Nephron (organoid): Measurements from ENCODE around the gene NSUN2.

ENCODE experiments used
- H3K27ac Mint-ChIP-seq, 3 experiments: 2 replicates each; pipeline ENCODE4 v1.8.0; 2020; ENCODE audit warnings: mixed read lengths in 3 of 3, mild to moderate bottlenecking in 2 of 3, moderate library complexity in 1 of 3
- H3K27me3 Mint-ChIP-seq: 2 replicates; pipeline ENCODE4 v1.8.0; 2021; ENCODE audit warnings: low read depth, mild to moderate bottlenecking, moderate library complexity, mixed read lengths
- H3K36me3 Mint-ChIP-seq: 2 replicates; pipeline ENCODE4 v1.8.0; 2020; ENCODE audit warnings: low read depth, mixed read lengths
- H3K4me1 Mint-ChIP-seq: 2 replicates; pipeline ENCODE4 v1.8.0; 2020; ENCODE audit warnings: mixed read lengths
- H3K4me3 Mint-ChIP-seq, 3 experiments: 2 replicates each; pipeline ENCODE4 v1.8.0; 2020; ENCODE audit warnings: mild to moderate bottlenecking in 3 of 3, mixed read lengths in 3 of 3, moderate library complexity in 2 of 3
- H3K9me3 Mint-ChIP-seq: 2 replicates; pipeline ENCODE4 v1.8.0; 2020; ENCODE audit warnings: mixed read lengths
- CTCF ChIP-seq, 3 experiments: fragments of 200-600 bp; sonication (generic); IDR thresholded peaks; one replicate each; pipeline ENCODE4 v1.5.0; 2021; ENCODE audit warnings: antibody characterized with exemption in 3 of 3; ENCODE audit not compliant: unreplicated experiment in 3 of 3

The NSUN2 gene

DNA sequence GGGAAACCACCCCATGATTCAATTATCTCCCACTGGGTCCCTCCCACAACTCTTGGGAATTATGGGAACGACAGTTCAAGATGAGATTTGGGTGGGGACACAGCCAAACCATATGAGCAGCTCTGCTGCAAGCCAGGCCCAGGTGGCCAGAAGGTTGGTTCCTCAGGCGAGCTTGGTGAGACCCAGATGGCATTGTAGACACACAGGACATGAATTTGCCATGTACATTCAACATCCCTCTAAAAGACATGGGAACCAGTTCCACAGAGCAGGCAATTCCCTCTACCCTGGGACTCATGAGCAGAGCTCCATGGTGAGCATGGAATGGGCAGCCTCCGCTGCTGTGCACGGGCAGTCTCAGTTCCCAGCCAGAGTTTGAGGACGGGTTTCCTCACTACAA is 53.3 kb downstream of the NSUN2 start:
- no peak overlapping the region for H3K4me3 Mint-ChIP-seq
- no peak for TF ChIP-seq CTCF (IDR thresholded peaks at IDR 0.05; ENCODE audit: unreplicated experiment in 3 of 3)
- no peak overlapping the region for H3K27ac Mint-ChIP-seq
- H3K4me1 Mint-ChIP-seq = peaks cover 30% of the 10 kb centered on the region
- no peaks in the 10 kb centered on the region for H3K36me3 Mint-ChIP-seq
- no peaks in the 10 kb centered on the region for H3K9me3 Mint-ChIP-seq
- peaks cover 38% of the 10 kb centered on the region for H3K27me3 Mint-ChIP-seq

DNA sequence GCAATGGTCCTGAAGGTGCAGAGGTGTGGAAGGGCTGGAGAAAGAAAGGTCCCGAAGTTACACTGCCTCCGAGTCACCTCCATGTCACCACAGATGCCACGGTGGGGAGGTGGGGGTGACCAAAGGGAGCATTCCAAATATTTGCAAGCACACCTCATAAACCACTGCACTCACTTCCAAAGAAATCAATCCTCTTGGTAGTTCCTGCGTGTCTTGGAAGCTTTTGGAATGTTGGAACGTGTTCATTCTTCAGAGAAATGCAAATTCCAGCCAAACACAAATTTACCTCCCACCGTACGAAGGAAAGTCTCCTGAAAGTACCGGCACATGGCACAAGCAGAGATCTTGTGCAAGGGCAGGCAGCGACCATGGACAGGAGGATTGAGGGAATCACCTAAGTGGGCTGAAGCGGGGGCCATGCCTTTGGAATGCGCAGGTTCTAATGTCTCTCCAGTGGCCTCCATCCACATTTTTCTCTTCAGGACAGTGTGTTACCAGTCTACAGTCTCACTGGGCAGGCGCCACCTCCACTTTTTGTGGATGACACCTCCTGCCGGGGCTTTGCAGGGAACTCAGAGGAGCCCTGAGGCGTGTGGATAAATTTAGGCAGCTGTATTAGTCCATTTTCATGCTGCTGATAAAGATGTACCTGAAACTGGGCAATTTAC is 54.0 kb downstream of the NSUN2 start:
- Mint-ChIP-seq H3K36me3 (no peaks in the 10 kb centered on the region), H3K27me3 (peaks cover 36% of the 10 kb centered on the region), H3K9me3 (no peaks in the 10 kb centered on the region), H3K27ac (no peak overlapping the region), H3K4me1 (peaks cover 27% of the 10 kb centered on the region), H3K4me3 (no peak overlapping the region)
- TF ChIP-seq CTCF (IDR thresholded peaks at IDR 0.05; ENCODE audit: unreplicated experiment in 3 of 3) = no peak

- no peak overlapping the region for H3K4me3 Mint-ChIP-seq
- H3K36me3 Mint-ChIP-seq = no peaks in the 10 kb centered on the region
- no peak overlapping the region for H3K27ac Mint-ChIP-seq
- TF ChIP-seq CTCF (IDR thresholded peaks at IDR 0.05; ENCODE audit: unreplicated experiment in 3 of 3) = peak; percentile 42 to 51 (median 45)
- H3K9me3 Mint-ChIP-seq = no peaks in the 10 kb centered on the region
- peaks cover 19% of the 10 kb centered on the region for H3K4me1 Mint-ChIP-seq
- H3K27me3 Mint-ChIP-seq = peaks cover 36% of the 10 kb centered on the region
These were observed 55.9 kb downstream of the NSUN2 start for GRCh38 chr5:6576861-6577501.

GRCh38 chr5:6574537-6575245 is 58.2 kb downstream of the NSUN2 start:
- Mint-ChIP-seq H3K4me1 (peaks cover 5% of the 10 kb centered on the region), H3K27ac (no peak overlapping the region), H3K4me3 (no peak overlapping the region), H3K9me3 (no peaks in the 10 kb centered on the region), H3K36me3 (no peaks in the 10 kb centered on the region), H3K27me3 (peaks cover 22% of the 10 kb centered on the region)
- TF ChIP-seq CTCF (IDR thresholded peaks at IDR 0.05; ENCODE audit: unreplicated experiment in 3 of 3) = no peak

GRCh38 chr5:6574111-6574510 is 58.7 kb downstream of the NSUN2 start:
- Mint-ChIP-seq H3K27me3 (peaks cover 22% of the 10 kb centered on the region), H3K36me3 (no peaks in the 10 kb centered on the region)

More at GRCh38 chr5:6574111-6574510, 58.7 kb downstream of the NSUN2 start:
- H3K9me3 Mint-ChIP-seq = no peaks in the 10 kb centered on the region
- H3K4me3 Mint-ChIP-seq = no peak overlapping the region
- H3K27ac Mint-ChIP-seq = no peak overlapping the region
- H3K4me1 Mint-ChIP-seq = peaks cover 5% of the 10 kb centered on the region
- no peak for TF ChIP-seq CTCF (IDR thresholded peaks at IDR 0.05; ENCODE audit: unreplicated experiment in 3 of 3)
